HG03064 (cell line): ENCODE results near the gene VGF.
"Not testable (repeated sequence)": the region's sequence is repeated elsewhere in the genome, so short reads cannot be mapped to it uniquely, and the experiment has no call there.

ENCODE experiments used
- ATAC-seq: cut with Tn5 transposase; IDR thresholded peaks from one replicate; pipeline ENCODE4 v1.9.1; 2021; ENCODE audit warnings: low read depth; ENCODE audit not compliant: unreplicated experiment

Gene VGF

DNA sequence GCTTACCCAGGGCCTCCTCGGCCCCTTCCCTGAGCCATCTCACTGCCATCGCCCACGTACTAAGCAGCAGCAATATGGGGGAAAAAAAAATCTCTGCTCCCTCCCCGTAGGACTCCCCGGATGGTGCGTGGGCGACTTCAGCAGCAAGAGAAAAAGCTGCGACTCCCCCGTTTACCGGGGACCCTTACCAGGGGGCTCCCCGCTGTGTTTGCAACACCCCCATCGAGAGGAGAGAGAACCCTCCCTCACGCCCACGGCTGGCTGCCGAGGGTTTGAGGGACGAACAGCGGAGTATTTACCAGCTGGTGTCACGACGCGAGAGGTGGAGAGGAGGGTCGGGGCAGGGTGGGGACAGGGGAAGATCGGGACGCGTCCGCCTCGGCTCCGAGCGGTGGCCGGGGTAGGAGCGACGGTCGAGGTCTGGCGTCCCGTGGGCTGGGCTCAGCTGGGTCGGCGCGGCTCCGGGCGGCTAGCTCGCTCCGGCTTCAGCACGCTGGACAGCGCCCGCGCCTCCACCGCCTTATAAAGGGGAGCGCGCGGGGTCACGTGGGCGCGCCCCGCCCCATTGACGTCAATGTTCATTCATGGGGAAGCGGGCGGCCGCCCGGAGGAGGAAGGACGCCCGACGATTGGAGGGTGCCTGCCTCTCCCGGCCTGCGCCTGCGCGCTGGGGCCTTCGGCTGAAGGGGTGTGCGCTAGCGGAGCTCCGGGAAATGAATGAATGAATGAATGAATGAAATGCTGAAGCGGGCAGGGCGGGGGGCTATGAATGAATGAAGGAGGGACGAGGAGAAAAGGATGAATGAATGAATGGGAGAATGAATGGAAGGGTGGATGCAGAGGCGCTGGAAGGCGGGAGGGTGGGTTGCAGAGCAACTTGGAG lies at the start of gene VGF:
Gene VGF (minus strand): TSS at position 495 of the 883 bp plus-strand sequence. CDS start 726 bp downstream, outside the sequence.
- peak; percentile 56 for ATAC-seq

GRCh38 chr7:101212014-101212413 lies 46.6 kb upstream of the VGF start:
- ATAC-seq = no peak

DNA sequence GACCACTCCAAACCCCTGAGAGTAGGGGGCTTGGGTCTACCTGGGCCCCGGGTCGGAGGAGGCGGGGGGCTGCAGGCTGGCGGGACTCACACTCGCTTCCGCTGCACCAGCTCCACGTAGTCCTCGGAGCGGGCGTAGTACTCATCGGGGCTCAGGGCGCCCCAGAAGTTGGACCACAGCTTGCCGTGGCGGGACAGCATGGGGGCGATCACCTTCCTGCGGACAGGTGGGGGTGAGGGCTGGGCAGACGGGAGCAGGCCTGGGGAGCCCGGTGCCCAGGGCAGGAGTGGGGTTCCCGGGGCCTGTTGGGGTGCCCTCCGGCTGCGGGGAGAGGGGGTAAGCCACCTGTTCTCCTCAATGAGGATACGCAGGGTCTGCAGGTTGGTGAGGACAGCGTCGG lies 46.1 kb upstream of the VGF start:
- ATAC-seq = no peak

- ATAC-seq = no peak
These were observed 44.8 kb upstream of the VGF start for GRCh38 chr7:101210143-101210542.

GRCh38 chr7:101208794-101209193 lies 43.4 kb upstream of the VGF start:
- ATAC-seq = no peak

DNA sequence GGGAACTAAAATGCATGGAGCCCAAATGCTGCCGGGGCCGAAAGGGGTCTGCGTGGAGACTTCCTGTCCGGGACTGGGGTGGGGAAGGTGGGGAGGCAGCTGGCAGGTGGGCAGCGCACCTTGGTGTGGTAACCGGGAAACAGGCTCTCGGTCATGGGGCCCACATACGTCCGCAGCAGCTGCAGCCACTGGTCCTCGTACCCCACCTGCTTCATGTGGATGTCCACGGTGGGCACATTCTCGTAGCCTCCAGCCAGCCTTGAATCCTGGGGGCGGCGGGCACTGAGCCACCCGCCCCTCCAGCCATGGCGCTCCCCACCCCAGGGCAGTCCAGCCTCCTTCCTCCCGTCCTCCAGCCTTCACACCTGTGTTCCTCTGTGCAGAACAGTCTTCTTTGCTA lies 42.1 kb upstream of the VGF start:
- ATAC-seq = no peak

DNA sequence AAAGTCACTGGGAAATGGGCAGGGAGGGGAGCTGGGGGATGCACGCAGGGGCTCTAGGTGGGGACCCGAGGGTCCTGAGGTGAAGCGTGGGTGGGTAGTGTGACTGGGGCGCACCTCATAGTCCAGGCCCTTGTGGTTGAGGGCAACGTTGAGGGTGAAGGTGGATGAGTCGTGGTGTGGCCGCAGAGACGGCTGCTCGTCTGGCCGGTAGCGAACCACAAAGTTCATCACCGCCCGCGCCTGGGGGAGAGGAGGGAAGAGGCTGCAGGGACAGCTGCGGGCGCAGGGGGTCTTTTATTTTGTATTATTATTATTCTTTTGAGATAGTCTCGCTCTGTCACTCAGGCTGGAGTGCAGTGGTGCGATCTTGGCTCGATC lies 41.3 kb upstream of the VGF start:
- ATAC-seq = no peak

DNA sequence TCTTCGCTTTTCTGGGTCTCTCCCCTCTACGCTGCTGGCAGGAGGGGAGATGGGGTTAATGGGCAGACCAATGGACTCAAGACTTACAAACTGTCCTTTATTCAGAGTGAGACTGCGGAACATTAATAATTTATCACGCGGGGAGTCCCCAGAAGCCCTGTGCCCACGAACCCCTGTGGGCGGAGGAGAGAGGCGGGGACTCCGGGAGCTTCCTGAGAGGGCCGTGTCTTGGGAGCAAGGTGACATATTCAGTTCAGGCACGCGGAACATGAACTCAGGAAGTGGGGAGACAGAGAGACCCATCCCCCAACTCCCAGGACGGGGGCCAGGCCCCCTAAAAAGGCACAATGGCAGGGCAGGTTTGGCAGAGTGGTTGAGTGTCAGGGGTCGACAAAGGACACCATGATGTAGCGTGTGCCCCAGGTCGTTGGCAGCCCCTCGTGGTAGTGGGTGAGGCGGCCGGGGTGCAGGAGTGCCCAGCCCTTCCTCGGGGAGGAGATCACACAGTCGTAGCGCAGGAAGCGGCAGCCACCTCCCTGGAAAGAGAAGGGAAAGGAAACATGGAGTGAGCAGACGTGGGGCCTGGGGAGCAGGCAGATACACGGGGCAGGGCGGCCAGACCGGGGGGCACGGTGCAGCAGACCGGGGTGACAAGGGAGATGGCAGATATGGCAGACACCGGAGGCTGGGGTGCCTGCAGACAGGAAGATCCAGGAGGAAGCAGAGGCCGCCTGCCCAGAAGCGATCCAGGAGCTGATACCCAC lies 40.7 kb upstream of the VGF start:
- ATAC-seq = no peak

DNA sequence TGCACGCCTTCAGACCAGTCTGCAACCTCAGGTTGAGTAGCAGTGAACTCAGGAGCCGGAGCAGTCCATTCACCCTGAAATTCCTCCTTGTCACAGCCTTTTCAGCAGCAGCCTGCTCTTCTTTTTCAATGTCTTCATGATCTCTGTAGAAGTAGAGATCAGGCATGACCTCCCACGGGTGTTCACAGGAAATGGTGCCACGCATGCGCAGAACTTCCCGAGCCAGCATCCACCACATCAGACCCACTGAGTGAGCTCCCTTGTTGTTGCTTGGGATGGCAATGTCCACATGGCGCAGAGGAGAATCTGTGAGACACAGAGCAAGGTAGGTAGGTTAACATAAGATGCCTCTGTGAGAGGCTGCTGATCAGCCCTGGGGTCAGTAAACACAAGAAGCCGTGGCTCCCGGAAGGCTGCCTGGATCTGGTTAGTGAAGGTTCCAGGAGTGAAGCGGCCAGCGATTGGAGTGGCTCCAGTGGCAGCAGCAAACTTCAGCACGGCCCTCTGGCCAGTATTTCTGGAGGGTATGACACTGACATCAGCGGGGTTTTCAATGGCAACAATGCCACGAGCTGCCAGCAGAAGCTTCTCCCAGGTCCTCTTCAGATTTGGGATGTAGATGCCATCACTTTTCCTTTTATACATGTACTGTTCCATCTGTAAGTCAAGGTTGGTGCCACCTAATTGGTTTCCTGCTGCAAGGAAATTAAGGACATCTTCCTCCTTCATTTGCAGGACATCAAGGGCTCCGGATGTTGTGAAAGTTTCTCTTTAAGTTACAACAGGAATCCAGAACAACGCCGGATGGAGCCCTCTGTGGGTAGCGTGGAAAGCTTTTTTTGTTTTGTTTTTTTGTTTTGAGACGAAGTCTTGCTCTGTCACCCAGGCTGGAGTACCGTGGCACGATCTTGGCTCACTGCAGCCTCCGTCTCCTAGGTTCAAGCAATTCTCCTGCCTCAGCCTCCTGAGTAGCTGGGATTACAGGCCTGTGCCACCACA lies 38.7 kb upstream of the VGF start:
- ATAC-seq = not testable (repeated sequence)

DNA sequence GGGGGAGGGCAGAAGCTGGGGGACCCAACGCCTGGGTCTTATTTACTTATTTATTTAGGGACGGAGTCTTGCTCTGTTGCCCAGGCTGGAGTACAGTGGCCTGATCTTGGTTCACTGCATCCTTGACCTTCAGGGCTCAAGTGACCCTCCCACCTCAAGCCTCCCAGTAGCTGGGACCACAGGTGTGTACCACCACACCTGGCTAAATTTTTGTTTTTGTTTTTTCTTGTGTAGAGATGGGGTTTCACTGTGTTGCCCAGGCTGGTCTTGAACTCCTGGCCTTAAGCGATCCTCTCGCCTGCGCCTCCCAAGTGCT lies 37.2 kb upstream of the VGF start:
- no peak for ATAC-seq

DNA sequence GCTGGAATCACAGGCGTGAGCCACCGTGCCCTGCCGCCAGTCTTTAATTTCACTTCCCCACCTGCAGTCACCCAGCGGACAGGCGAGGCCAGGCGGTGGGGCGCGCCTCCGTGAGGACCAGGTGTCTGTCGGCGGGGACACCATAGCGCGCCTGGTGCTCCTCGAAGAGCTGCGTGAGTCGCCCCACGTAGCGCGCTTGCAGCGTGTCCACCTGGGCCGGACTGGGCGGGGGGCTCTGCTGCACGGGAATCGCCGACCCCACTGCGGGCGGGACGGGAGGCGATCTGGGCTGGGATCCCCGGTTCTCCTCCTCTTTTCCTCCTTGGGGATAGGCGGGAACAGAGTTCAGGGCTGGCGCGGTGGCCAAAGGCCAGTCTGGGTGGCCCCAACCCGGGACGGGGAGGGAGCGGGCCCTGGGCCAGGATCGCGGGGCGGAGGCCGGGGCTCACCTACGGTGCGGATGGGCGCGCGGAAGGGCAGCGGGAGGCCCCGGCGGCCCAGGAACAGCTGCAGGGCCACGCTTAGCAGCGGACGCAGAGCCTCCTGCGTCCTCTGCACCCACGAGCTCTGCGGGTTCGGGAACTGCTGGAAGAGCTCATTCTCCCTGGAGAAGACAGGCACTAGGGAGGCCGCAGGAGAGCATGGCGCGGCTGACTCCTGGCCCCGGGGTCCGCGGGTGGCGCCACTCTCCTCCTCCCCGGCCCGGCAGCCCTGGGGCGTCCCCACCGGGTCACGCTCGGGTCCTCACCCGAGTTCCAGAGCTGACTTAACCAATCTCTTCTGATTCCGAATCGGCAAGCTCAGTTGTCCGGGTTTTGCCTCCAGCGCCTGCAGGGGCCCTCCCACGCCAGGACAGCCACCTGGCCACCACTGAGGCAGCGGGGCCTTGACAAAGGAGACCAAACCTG lies 36.6 kb upstream of the VGF start:
- no peak for ATAC-seq

DNA sequence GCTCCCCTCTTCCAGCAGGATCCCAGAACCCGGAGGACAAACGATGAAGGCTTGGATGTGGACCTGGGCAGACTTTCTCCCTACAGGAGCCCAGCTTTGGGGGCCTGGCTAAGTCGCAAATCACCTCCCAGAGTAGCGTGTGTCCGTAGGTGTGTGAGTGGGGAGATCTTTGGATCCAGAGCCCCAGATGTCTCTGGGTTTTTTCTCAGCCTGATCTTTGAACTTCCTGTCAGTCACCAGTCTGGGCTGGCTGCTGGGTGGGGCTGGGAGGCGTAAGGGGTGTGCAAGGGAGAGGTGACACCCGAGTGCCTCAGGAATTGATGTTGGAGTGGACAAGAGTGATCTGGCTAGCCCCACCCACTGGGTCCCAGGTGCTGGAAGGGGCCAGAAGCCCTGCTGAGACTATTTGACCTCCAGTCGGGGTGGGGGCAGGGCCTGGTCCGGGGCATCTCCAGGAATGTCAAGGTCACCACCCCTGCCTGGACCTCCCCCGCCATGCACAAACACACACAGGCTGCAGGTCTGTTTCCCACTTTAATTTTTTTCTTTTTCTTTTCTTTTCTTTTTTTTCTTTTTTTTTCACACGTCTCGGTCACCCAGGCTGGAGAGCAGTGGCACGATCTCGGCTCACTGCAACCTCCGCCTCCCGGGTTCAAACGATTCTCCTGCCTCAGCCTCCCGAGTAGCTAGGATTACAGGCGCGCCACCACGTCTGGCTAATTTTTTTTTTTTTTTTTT lies 35.7 kb upstream of the VGF start, which contains the start of gene MOGAT3:
Gene MOGAT3 (minus strand): TSS at position 175 of the 738 bp plus-strand sequence. CDS start 182 bp downstream, outside the sequence.
- ATAC-seq = no peak

- no peak for ATAC-seq
These were observed 35.1 kb upstream of the VGF start for GRCh38 chr7:101200504-101200861.

- ATAC-seq = not testable (repeated sequence)
These were observed 34.2 kb upstream of the VGF start for GRCh38 chr7:101199522-101199921.

DNA sequence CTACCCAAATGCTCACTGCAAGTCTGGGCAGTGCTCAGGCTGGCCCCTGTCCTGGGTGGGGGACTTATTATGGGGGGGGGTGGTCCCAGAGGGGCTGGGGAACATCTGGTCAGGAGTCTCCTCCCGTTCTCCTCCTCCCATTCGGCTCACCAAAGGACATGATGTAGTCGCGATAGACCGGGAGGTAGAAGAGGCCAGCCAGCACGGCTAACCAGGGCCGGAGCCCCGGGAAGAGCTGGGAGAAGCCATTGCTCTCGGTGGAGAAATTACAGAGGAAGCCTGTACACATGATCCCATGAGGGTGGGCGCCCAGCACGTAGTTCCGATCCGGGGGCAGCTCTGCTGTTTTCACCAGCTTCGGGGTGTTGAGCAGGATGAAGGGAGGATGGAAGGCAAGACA lies 33.1 kb upstream of the VGF start:
- ATAC-seq = no peak

DNA sequence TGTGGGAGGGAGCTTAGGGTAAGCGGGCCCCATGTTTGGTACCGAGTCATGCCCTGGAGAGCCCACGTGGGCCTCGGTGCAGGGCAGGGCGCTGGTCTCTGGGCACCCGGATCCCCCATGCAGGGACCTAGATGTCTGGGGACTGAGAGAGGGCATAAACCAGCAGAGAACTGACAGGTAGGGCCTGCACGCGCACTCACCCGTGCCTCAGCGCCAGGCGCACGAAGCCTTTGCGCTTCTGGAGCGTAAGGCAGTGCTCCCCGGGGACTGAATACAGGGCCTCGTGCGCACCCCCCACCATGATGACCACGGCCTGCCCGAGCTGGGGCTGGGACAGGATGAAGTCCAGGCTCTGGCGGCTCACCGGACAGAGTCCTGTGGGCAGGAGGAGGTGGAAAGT lies 32.6 kb upstream of the VGF start:
- ATAC-seq = no peak

GRCh38 chr7:101195884-101196283 lies 30.5 kb upstream of the VGF start:
- ATAC-seq = no peak

GRCh38 chr7:101189109-101189508 lies 23.7 kb upstream of the VGF start:
- no peak for ATAC-seq

DNA sequence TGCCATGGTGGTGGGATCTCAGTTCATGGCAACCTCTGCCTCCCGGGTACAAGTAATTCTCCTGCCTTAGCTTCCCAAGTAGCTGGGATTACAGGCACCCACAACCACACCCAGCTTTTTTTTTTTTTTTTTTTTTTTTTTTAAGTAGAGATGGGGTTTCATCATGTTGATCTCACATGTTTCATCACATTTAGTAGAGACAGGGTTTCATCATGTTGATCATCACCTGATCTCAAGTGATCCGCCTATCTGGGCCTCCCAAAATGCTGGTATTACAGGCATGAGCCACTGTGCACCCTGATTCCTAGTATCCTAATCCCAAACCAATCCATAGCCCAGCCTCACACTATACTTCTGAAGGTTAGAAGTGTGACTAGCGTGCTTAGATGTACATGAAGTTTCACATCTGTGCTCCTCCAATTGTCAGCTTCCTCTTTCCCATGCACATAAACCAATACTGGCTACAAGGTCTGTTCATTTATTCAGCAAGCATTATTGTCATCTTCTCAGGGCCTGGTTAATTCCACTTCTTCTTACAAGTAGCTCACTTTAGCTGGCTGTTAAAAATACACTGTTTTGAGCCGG lies 21.6 kb upstream of the VGF start:
- ATAC-seq = no peak
